ENCODE data around the gene SLC5A10.

GRCh38 chr17:18921912-18922451 is 30.0 kb upstream of the SLC5A10 start:
- TF ChIP-seq CTCF (IDR thresholded peaks at IDR 0.05) = no peak
- TF ChIP-seq POLR2A (IDR thresholded peaks at IDR 0.05) = no peak
- no peak for TF ChIP-seq POLR2AphosphoS5 (IDR thresholded peaks at IDR 0.05)

All from gastroesophageal sphincter (tissue), 3 donors.